Liver (tissue), 3 donors: ENCODE data around the gene KRTAP10-8.

ENCODE experiments used
- ATF3 ChIP-seq: IDR thresholded peaks from 2 replicates; pipeline ENCODE4 v1.6.1; 2016; ENCODE audit warnings: antibody characterized with exemption
- CTCF ChIP-seq: fragments of 150-350 bp; IDR thresholded peaks from 2 replicates; pipeline ENCODE4 v1.5.1; 2017; ENCODE audit warnings: improper control_type of control experiment, low read depth, low read length; ENCODE audit not compliant: missing input control
- EGR1 ChIP-seq, 2 donors: IDR thresholded peaks; 2 replicates each; pipeline ENCODE4 v1.6.1; 2016 to 2018; ENCODE audit warnings: antibody characterized with exemption in 2 of 2, low read depth in 2 of 2
- FOXA1 ChIP-seq: IDR thresholded peaks from 2 replicates; pipeline ENCODE4 v1.6.1; 2016; ENCODE audit warnings: antibody characterized with exemption
- GABPA ChIP-seq, 2 donors: IDR thresholded peaks in 1 of 2; conservative IDR thresholded peaks in 1 of 2; 2 replicates each; pipeline ENCODE4 v1.6.1; 2016; ENCODE audit warnings: antibody characterized with exemption in 2 of 2, mild to moderate bottlenecking in 1 of 2, moderate library complexity in 1 of 2
- HNF4G ChIP-seq: IDR thresholded peaks from 2 replicates; pipeline ENCODE4 v1.6.1; 2016; ENCODE audit warnings: antibody characterized with exemption
- MAX ChIP-seq: IDR thresholded peaks from 2 replicates; pipeline ENCODE4 v1.6.1; 2016; ENCODE audit warnings: antibody characterized with exemption
- NR2F2 ChIP-seq: IDR thresholded peaks from 2 replicates; pipeline ENCODE4 v1.6.1; 2016; ENCODE audit warnings: antibody characterized with exemption
- REST ChIP-seq: IDR thresholded peaks from 2 replicates; pipeline ENCODE4 v1.6.1; 2016; ENCODE audit warnings: antibody characterized with exemption, mild to moderate bottlenecking
- RXRA ChIP-seq, 2 donors: IDR thresholded peaks; 2 replicates each; pipeline ENCODE4 v1.6.1; 2017 to 2018; ENCODE audit warnings: antibody characterized with exemption in 2 of 2, mild to moderate bottlenecking in 1 of 2
- SP1 ChIP-seq: IDR thresholded peaks from 2 replicates; pipeline ENCODE4 v1.6.1; 2018; ENCODE audit warnings: antibody characterized with exemption, mild to moderate bottlenecking
- TAF1 ChIP-seq: conservative IDR thresholded peaks from 2 replicates; pipeline ENCODE4 v1.6.1; 2016; ENCODE audit warnings: antibody characterized with exemption, mild to moderate bottlenecking
- YY1 ChIP-seq: IDR thresholded peaks from 2 replicates; pipeline ENCODE4 v1.6.1; 2016; ENCODE audit warnings: antibody characterized with exemption, mild to moderate bottlenecking
- ZBTB33 ChIP-seq: IDR thresholded peaks from 2 replicates; pipeline ENCODE4 v1.6.1; 2016; ENCODE audit warnings: antibody characterized with exemption
- donor health status: healthy.
- donor health status: healthy.

- TF ChIP-seq CTCF: no peak
- TF ChIP-seq YY1: no peak
- TF ChIP-seq GABPA (IDR thresholded peaks at IDR 0.05 in 1 of 2, conservative IDR thresholded peaks at IDR 0.05 in 1 of 2): no peak
- TF ChIP-seq MAX: no peak
- TF ChIP-seq ATF3: no peak
- no peak for TF ChIP-seq NR2F2
- no peak for TF ChIP-seq EGR1 (IDR thresholded peaks at IDR 0.05; ENCODE audit: low read depth in 2 of 2)
- no peak for TF ChIP-seq TAF1
- no peak for TF ChIP-seq SP1
- TF ChIP-seq RXRA (IDR thresholded peaks at IDR 0.05): no peak
- TF ChIP-seq REST: no peak
- no peak for TF ChIP-seq ZBTB33
- no peak for TF ChIP-seq FOXA1
- no peak for TF ChIP-seq HNF4G
These were observed 45.5 kb upstream of the KRTAP10-8 start for GRCh38 chr21:44566403-44566802.
